Natural killer cell (primary cell): Measurements from ENCODE around the gene CENPO. TPM values are rescaled to one million over a fixed set of nuclear protein-coding genes. Genes with fewer than 3 reads are reported as not detected.

Experiments
- ATAC-seq, 3 donors: fragments of 150-1000 bp in 2 of 3; fragments of 200-7000 bp in 1 of 3; cut with Tn5 transposase; 1 replicate in 1 of 3; 2 replicates in 2 of 3; pipeline ENCODE4 v1.10.0; 2021; ENCODE audit warnings: mild to moderate bottlenecking in 2 of 3, moderate library complexity in 2 of 3
- DNase-seq, 2 donors: peaks; one replicate each; pipeline versions ENCODE4 v3.0.0 to v3.0.0-alpha.2; 2013 to 2021; ENCODE audit warnings: mixed read lengths in 1 of 2
- H3K27ac ChIP-seq: one replicate; pipeline ENCODE4 v1.5.1; 2013; ENCODE audit warnings: mild to moderate bottlenecking, low read length
- H3K27me3 ChIP-seq: one replicate; pipeline ENCODE4 v1.6.1; 2013; ENCODE audit warnings: low read length; ENCODE audit not compliant: control insufficient read depth, insufficient read depth
- H3K36me3 ChIP-seq: one replicate; pipeline ENCODE4 v1.6.1; 2013; ENCODE audit warnings: low read length; ENCODE audit not compliant: control insufficient read depth, insufficient read depth
- H3K4me1 ChIP-seq: one replicate; pipeline ENCODE4 v1.6.1; 2013; ENCODE audit warnings: low read length; ENCODE audit not compliant: control insufficient read depth, insufficient read depth
- H3K4me3 ChIP-seq: one replicate; pipeline ENCODE4 v1.5.1; 2013; ENCODE audit warnings: low read length
- H3K9me3 ChIP-seq: one replicate; pipeline ENCODE4 v1.6.1; 2013; ENCODE audit warnings: low read length; ENCODE audit not compliant: control insufficient read depth, insufficient read depth
- H3K27ac Mint-ChIP-seq, 2 donors: one replicate each; pipeline ENCODE4 v1.8.0; 2022; ENCODE audit warnings: mild to moderate bottlenecking in 2 of 2, mixed read lengths in 2 of 2, moderate library complexity in 1 of 2
- H3K27me3 Mint-ChIP-seq, 2 donors: one replicate each; pipeline ENCODE4 v1.8.0; 2022; ENCODE audit warnings: low read depth in 2 of 2, mixed read lengths in 2 of 2
- H3K36me3 Mint-ChIP-seq: one replicate; pipeline ENCODE4 v1.8.0; 2022; ENCODE audit warnings: mixed read lengths
- H3K4me1 Mint-ChIP-seq, 2 donors: one replicate each; pipeline ENCODE4 v1.8.0; 2022; ENCODE audit warnings: mixed read lengths in 2 of 2
- H3K4me3 Mint-ChIP-seq: one replicate; pipeline ENCODE4 v1.8.0; 2022; ENCODE audit warnings: mild to moderate bottlenecking, moderate library complexity, mixed read lengths
- H3K9me3 Mint-ChIP-seq, 2 donors: one replicate each; pipeline ENCODE4 v1.8.0; 2022; ENCODE audit warnings: mixed read lengths in 2 of 2
- WGBS: methylation state at CpG from one replicate; pipeline ENCODE4 v1.1.7; 2013; ENCODE audit warnings: missing lambda C conversion rate; ENCODE audit not compliant: insufficient coverage; 5-methylcytosine and 5-hydroxymethylcytosine counted together
- intact Hi-C: fragments of 100-400 bp; cut with micrococcal nuclease; formaldehyde crosslinking; loops from one replicate; pipeline ENCODE4 v1.14.2; 2022
- total RNA-seq, 4 donors: library from RNA; stranded (reverse); fragments of 120-200 nt in 1 of 4; gene quantifications; one replicate each; pipeline versions ENCODE4 v1.2.3 to v1.2.4, GENCODE V29; 2013 to 2022
- TF ChIP-seq, protein P1 (sequence below): fragments of 200-600 bp; IDR thresholded peaks from one replicate; pipeline ENCODE4 v1.8.0; 2022; ENCODE audit warnings: antibody characterized with exemption

CENPO gene
- total RNA-seq, 3 donors from 2014 or later (not counting 1 experiment from before 2014, with no cell fraction given), result 8.1 to 15.1 (median 11.2) TPM

DNA sequence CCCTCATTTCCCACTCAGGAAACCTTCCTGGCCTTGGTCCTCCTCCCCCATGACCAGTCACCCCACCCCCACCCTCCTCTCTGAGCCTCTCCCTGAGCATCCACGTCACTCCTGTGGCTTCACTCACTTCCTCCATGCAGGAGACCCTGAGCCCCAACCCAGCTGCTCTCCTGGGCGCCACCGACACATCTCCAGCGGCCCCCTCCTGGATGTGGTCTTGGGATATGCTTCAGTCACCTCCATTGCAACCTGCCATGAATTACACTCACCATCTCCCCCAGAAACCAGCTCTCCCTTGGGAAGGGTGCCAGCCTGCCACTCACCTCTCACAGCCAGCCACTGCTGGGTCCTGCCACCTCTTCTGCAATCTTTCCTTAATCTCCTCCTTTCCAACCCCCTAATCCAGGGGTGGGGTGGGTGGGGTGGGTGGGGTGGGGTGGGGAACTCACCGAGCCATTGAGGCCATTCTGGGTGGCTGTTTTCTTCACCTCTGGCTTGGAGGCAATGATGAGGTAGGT, 44.8 kb downstream of the CENPO start:
- Histone ChIP-seq H3K4me3 (no peak overlapping the region), H3K27me3 (no peaks in the 10 kb centered on the region), H3K4me1 (no peaks in the 10 kb centered on the region), H3K36me3 (peaks cover 2% of the 10 kb centered on the region), H3K27ac (no peak overlapping the region), H3K9me3 (no peaks in the 10 kb centered on the region)
- intact Hi-C loops, result no loop called here
- no peak overlapping the region for H3K27ac Mint-ChIP-seq
- no peaks in the 10 kb centered on the region for H3K9me3 Mint-ChIP-seq
- no peak for DNase-seq
- no peak overlapping the region for H3K4me3 Mint-ChIP-seq
- H3K27me3 Mint-ChIP-seq, result no peaks in the 10 kb centered on the region
- TF ChIP-seq, protein P1, sequence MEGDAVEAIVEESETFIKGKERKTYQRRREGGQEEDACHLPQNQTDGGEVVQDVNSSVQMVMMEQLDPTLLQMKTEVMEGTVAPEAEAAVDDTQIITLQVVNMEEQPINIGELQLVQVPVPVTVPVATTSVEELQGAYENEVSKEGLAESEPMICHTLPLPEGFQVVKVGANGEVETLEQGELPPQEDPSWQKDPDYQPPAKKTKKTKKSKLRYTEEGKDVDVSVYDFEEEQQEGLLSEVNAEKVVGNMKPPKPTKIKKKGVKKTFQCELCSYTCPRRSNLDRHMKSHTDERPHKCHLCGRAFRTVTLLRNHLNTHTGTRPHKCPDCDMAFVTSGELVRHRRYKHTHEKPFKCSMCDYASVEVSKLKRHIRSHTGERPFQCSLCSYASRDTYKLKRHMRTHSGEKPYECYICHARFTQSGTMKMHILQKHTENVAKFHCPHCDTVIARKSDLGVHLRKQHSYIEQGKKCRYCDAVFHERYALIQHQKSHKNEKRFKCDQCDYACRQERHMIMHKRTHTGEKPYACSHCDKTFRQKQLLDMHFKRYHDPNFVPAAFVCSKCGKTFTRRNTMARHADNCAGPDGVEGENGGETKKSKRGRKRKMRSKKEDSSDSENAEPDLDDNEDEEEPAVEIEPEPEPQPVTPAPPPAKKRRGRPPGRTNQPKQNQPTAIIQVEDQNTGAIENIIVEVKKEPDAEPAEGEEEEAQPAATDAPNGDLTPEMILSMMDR, result no peak
- 87% methylated on average over 4 of the region's 5 CpGs for WGBS
- H3K4me1 Mint-ChIP-seq, result no peaks in the 10 kb centered on the region
- H3K36me3 Mint-ChIP-seq, result no peaks in the 10 kb centered on the region
- no peak for ATAC-seq

DNA sequence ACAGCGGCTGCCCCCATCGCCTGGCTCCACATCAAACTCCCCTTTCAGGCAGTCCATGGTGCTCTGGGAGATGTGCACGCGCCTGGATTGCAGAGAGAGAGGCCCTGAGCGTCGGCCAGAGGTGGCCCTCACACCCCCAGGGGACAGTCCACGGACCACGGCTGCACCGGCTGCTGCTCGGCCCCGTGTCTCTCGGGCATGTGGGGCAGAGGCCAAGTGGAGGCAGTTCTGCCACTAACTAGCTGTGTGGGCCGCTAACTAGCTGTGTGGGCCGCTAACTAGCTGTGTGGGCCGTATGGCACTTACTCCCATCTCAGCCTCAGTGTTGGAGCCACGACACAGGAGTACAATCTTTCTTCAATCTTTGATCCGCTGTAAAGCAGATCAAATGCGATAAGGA, 45.3 kb downstream of the CENPO start:
- H3K27ac Mint-ChIP-seq, result no peak overlapping the region

GRCh38 chr2:24839729-24840128, 46.5 kb downstream of the CENPO start:
- no peak overlapping the region for H3K27ac Mint-ChIP-seq
- Histone ChIP-seq H3K4me1 (no peaks in the 10 kb centered on the region), H3K36me3 (peaks cover 2% of the 10 kb centered on the region), H3K27me3 (no peaks in the 10 kb centered on the region), H3K27ac (no peak overlapping the region), H3K9me3 (no peaks in the 10 kb centered on the region), H3K4me3 (no peak overlapping the region)
- WGBS, result 96% methylated on average over 15 of the region's 15 CpGs
- H3K36me3 Mint-ChIP-seq, result no peaks in the 10 kb centered on the region
- H3K4me1 Mint-ChIP-seq, result no peaks in the 10 kb centered on the region
- ATAC-seq (no peak), DNase-seq (no peak)
- TF ChIP-seq, protein P1, result no peak
- no peaks in the 10 kb centered on the region for H3K9me3 Mint-ChIP-seq
- H3K27me3 Mint-ChIP-seq, result no peaks in the 10 kb centered on the region
- intact Hi-C loops, result no loop called here
- no peak overlapping the region for H3K4me3 Mint-ChIP-seq

More for the DNA sequence above, 45.3 kb downstream of the CENPO start:
- no peaks in the 10 kb centered on the region for H3K4me1 ChIP-seq
- peaks cover 2% of the 10 kb centered on the region for H3K36me3 ChIP-seq
- Mint-ChIP-seq H3K9me3 (no peaks in the 10 kb centered on the region), H3K36me3 (no peaks in the 10 kb centered on the region), H3K27me3 (no peaks in the 10 kb centered on the region), H3K4me1 (no peaks in the 10 kb centered on the region), H3K4me3 (no peak overlapping the region)
- ATAC-seq (no peak), DNase-seq (no peak)
- H3K4me3 ChIP-seq, result no peak overlapping the region
- no peaks in the 10 kb centered on the region for H3K9me3 ChIP-seq
- intact Hi-C loops, result no loop called here
- 97% methylated on average over 18 of the region's 18 CpGs for WGBS
- H3K27ac ChIP-seq, result no peak overlapping the region
- TF ChIP-seq, protein P1, result no peak
- no peaks in the 10 kb centered on the region for H3K27me3 ChIP-seq
